Measurements from ENCODE around the gene SMCHD1. TPM values are rescaled to one million over a fixed set of nuclear protein-coding genes. Genes with fewer than 3 reads are reported as not detected.

The SMCHD1 gene
- total RNA-seq, 6 experiments from 2014 or later = 13.9 to 31.0 (median 17.3) TPM

DNA sequence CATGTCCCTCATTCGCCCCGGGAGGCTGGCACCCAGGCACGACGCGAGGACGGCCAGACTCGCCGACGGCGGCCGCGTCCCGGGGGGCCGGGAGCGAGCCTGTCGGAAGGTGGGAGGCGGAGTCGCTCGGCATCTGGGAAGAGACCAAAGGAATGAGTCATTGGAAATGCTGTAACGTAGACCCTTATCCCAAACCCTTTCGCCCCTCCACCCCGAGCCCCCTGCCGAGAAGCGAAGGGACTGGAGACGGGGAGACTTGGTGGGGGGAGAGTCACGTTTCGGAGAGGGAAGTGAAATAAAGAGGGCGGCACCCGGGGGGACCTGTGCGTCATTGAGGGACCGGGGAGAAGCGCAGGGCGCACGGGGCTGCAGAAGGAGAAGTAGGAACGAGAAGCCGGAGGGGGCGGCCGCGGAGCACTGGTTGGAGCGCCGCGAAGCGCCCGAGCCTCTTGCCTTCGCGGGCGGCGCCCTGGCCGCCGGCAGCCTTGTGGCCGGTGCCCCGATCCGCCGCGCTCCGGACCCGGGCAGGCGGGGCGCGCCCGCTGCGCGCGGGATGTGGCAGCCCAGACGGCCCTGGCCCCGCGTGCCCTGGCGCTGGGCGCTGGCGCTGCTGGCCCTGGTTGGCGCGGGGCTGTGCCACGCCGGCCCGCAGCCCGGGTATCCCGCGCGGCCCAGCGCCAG lies 191.2 kb downstream of the SMCHD1 start, which contains the start of gene EMILIN2:
TSS of gene EMILIN2 (plus strand) at position 371 of the 681 bp plus-strand sequence. CDS start at position 554, 183 bp downstream.
- 3% methylated on average over 26 of the region's 80 CpGs for WGBS (ENCODE audit: insufficient coverage, low coverage, low lambda C conversion rate, missing lambda C conversion rate)
- peak; percentile 63 for TF ChIP-seq POLR2A (IDR thresholded peaks at IDR 0.05)
- TF ChIP-seq, protein P1, sequence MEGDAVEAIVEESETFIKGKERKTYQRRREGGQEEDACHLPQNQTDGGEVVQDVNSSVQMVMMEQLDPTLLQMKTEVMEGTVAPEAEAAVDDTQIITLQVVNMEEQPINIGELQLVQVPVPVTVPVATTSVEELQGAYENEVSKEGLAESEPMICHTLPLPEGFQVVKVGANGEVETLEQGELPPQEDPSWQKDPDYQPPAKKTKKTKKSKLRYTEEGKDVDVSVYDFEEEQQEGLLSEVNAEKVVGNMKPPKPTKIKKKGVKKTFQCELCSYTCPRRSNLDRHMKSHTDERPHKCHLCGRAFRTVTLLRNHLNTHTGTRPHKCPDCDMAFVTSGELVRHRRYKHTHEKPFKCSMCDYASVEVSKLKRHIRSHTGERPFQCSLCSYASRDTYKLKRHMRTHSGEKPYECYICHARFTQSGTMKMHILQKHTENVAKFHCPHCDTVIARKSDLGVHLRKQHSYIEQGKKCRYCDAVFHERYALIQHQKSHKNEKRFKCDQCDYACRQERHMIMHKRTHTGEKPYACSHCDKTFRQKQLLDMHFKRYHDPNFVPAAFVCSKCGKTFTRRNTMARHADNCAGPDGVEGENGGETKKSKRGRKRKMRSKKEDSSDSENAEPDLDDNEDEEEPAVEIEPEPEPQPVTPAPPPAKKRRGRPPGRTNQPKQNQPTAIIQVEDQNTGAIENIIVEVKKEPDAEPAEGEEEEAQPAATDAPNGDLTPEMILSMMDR (IDR thresholded peaks at IDR 0.05) = no peak

GRCh38 chr18:2847317-2848246 lies 192.1 kb downstream of the SMCHD1 start:
- Histone ChIP-seq H3K4me1 (peaks cover 0 to 11% (median 0%) of the 10 kb centered on the region in 4 donors), H3K4me3 (peak overlapping the region; percentile 18 to 31 (median 20)), H3K9me3 (no peaks in the 10 kb centered on the region), H3K36me3 (no peaks in the 10 kb centered on the region), H3K27me3 (peaks cover 0 to 12% of the 10 kb centered on the region in 2 donors), H3K27ac (peak overlapping the region in 2 of 3 donors; percentile 18 to 54)
- intact Hi-C loops (cut with DNase I) = no loop called here
- WGBS (ENCODE audit: insufficient coverage, low coverage, low lambda C conversion rate, missing lambda C conversion rate) = under 1% methylated on average over 28 of the region's 80 CpGs
- ATAC-seq (peak; percentile 20 to 48 (median 40)), DNase-seq (peak in 1 of 3 donors; percentile 29)
- TF ChIP-seq, protein P1 (IDR thresholded peaks at IDR 0.05) = no peak
- no peak for TF ChIP-seq POLR2A (IDR thresholded peaks at IDR 0.05)

More for the DNA sequence above, 191.2 kb downstream of the SMCHD1 start, which contains the start of gene EMILIN2:
- DNase-seq = peak; percentile 52 to 73 (median 71)
- H3K4me1 ChIP-seq = peaks cover 0 to 11% (median 0%) of the 10 kb centered on the region in 4 donors
- peak; percentile 48 to 57 (median 51) for ATAC-seq
- peak within 1 kb of the TSS in 2 of 3 donors; percentile 18 to 54 for H3K27ac ChIP-seq
- H3K36me3 ChIP-seq = no peaks in the 10 kb centered on the region
- no peaks in the 10 kb centered on the region for H3K9me3 ChIP-seq
- peaks cover 0 to 12% of the 10 kb centered on the region in 2 donors for H3K27me3 ChIP-seq
- intact Hi-C loops (cut with DNase I) = no loop called here
- H3K4me3 ChIP-seq = peak within 1 kb of the TSS; percentile 18 to 31 (median 20)

GRCh38 chr18:2848247-2849246 lies 193.0 kb downstream of the SMCHD1 start:
- H3K36me3 ChIP-seq = no peaks in the 10 kb centered on the region
- TF ChIP-seq, protein P1 (IDR thresholded peaks at IDR 0.05) = no peak
- TF ChIP-seq POLR2A (IDR thresholded peaks at IDR 0.05) = no peak
- intact Hi-C loops (cut with DNase I) = no loop called here

More at GRCh38 chr18:2848247-2849246, 193.0 kb downstream of the SMCHD1 start:
- peak overlapping the region; percentile 18 to 31 (median 20) for H3K4me3 ChIP-seq
- H3K4me1 ChIP-seq = peaks cover 0 to 11% (median 0%) of the 10 kb centered on the region in 4 donors
- WGBS (ENCODE audit: insufficient coverage, low coverage, low lambda C conversion rate, missing lambda C conversion rate) = 15% methylated on average over 17 of the region's 17 CpGs
- H3K9me3 ChIP-seq = no peaks in the 10 kb centered on the region
- ATAC-seq = no peak
- H3K27ac ChIP-seq = peak overlapping the region in 1 of 3 donors; percentile 54
- no peak for DNase-seq
- H3K27me3 ChIP-seq = peaks cover 0 to 12% of the 10 kb centered on the region in 2 donors

Data from right lobe of liver (tissue), 6 donors.